Smooth muscle cell (in vitro differentiated cells): Measurements from ENCODE around the gene HRH4. TPM values are rescaled to one million over a fixed set of nuclear protein-coding genes. Genes with fewer than 3 reads are reported as not detected.

Experiments
- DNase-seq: peaks from one replicate; lab custom pipeline; 2025; ENCODE audit not compliant: unreplicated experiment; lab: John Stamatoyannopoulos, UW
- H2AFZ ChIP-seq: fragments of 200-600 bp; sonication (generic); 2 replicates; pipeline ENCODE4 v1.6.0; 2016; ENCODE audit warnings: antibody characterized with exemption, low read depth, mild to moderate bottlenecking
- H3F3A ChIP-seq: fragments of 200-600 bp; sonication (generic); 2 replicates; pipeline ENCODE4 v1.6.0; 2017; ENCODE audit warnings: antibody characterized with exemption, low read depth
- H3K27ac ChIP-seq: fragments of 200-600 bp; sonication (generic); 2 replicates; pipeline ENCODE4 v1.5.1; 2016; ENCODE audit warnings: low read depth, mild to moderate bottlenecking
- H3K27me3 ChIP-seq: fragments of 200-600 bp; sonication (generic); 2 replicates; pipeline ENCODE4 v1.6.1; 2016; ENCODE audit warnings: low read depth, mild to moderate bottlenecking
- H3K36me3 ChIP-seq: fragments of 200-600 bp; sonication (generic); 2 replicates; pipeline ENCODE4 v1.5.1; 2016; ENCODE audit warnings: low read depth
- H3K4me1 ChIP-seq: fragments of 200-600 bp; sonication (generic); 2 replicates; pipeline ENCODE4 v1.5.1; 2016; ENCODE audit warnings: low read depth
- H3K4me2 ChIP-seq: fragments of 200-600 bp; sonication (generic); 2 replicates; pipeline ENCODE4 v1.6.0; 2016; ENCODE audit warnings: mild to moderate bottlenecking
- H3K4me3 ChIP-seq: fragments of 200-600 bp; sonication (generic); 2 replicates; pipeline ENCODE4 v1.5.1; 2016; ENCODE audit warnings: mild to moderate bottlenecking
- H3K79me2 ChIP-seq: fragments of 200-600 bp; sonication (generic); 2 replicates; pipeline ENCODE4 v1.6.0; 2016; ENCODE audit warnings: low read depth, mild to moderate bottlenecking
- H3K9ac ChIP-seq: fragments of 200-600 bp; sonication (generic); 2 replicates; pipeline ENCODE4 v1.6.0; 2016; ENCODE audit warnings: low read depth
- H3K9me3 ChIP-seq: fragments of 200-600 bp; sonication (generic); replicated peaks from 2 replicates; pipeline ENCODE4 v1.5.1; 2016; ENCODE audit warnings: low read depth
- H4K20me1 ChIP-seq: fragments of 200-600 bp; sonication (generic); 2 replicates; pipeline ENCODE4 v1.6.0; 2016; ENCODE audit warnings: low read depth
- WGBS: methylation state at CpG from one replicate; pipeline ENCODE4 v1.1.7; 2016; ENCODE audit warnings: low lambda C conversion rate; 5-methylcytosine and 5-hydroxymethylcytosine counted together
- polyA plus RNA-seq: library from polyadenylated mRNA; unstranded; fragments of >200 nt; fragmentation: Nextera tagmentation; extraction: Ambion mirVana; gene quantifications from 2 replicates; pipeline ENCODE4 v1.2.1, GENCODE V29; 2016
- total RNA-seq: library from RNA; depleted of rRNA; stranded (reverse); fragments of >200 nt; gene quantifications from 2 replicates; pipeline ENCODE4 v1.2.3, GENCODE V29; 2014
- TF ChIP-seq, protein P1 (sequence below): fragments of 200-600 bp; sonication (generic); IDR thresholded peaks from 2 replicates; pipeline ENCODE4 v1.5.1; 2017; ENCODE audit warnings: borderline replicate concordance, mild to moderate bottlenecking, antibody characterized with exemption; ENCODE audit not compliant: insufficient read depth, poor library complexity, severe bottlenecking

HRH4 gene
- total and polyA plus RNA-seq, 2 experiments from 2014 or later, result not detected

DNA sequence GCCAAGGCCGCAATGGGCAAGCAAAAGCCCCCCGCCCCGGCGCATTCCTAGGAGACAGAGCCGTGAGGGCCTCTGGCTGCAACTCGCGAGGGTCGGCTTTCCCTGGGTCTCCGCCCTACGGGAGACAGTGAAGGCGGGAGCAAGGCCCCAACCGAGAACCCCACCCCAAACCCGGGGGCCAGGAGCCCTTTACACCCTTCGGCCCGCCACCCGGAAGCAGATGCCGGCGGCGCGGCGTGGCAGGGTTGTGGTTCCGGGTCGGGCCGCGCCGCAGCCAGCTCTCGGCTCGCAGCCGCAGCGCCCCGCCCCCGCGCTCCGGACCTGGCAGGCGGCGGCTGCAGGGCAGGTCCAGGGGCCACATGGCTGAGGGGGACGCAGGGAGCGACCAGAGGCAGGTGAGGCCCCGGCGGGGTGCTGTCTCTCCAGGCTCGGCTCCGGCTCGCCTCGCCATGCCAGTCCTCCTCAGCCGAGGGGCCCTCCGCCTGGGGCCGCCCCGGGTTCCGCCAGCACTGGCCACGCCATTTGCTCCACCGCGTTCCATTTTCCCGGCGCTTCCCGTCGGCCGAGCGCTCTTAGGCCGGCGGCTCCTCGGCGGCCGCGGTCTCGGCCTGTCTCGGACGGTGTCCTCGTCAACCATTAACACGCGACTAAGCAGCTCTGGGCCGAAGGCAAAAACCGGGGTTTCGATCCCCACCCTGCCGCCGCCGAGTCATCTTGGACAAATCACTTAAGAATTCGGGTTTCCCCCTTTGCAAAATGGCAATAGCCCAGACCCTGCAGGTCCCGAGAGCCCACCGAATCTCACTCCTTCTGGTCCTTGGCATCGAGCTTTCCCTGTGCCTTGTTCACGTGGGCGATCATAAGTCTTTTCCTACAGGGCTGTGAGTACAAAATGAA is 33.8 kb upstream of the HRH4 start, which contains the start of gene IMPACT:
Gene IMPACT, plus strand, starts transcription at position 273 of the 897 bp plus-strand sequence. Its CDS starts 87 bp downstream, at position 360.
- peak; percentile 61 for DNase-seq
- Histone ChIP-seq H3K27ac (peak within 1 kb of the TSS; percentile 87), H3K9me3 (no peaks in the 10 kb centered on the region), H2AFZ (peak within 1 kb of the TSS; percentile 100), H3K4me1 (peaks cover 18% of the 10 kb centered on the region), H3K4me2 (peak within 1 kb of the TSS; percentile 92), H3K4me3 (peak within 1 kb of the TSS; percentile 76), H3K79me2 (peaks cover 3% of the 10 kb centered on the region), H3K27me3 (peaks cover 26% of the 10 kb centered on the region), H3K9ac (peak within 1 kb of the TSS; percentile 82), H4K20me1 (no peaks in the 10 kb centered on the region), H3F3A (peaks cover 7% of the 10 kb centered on the region), H3K36me3 (peaks cover 9% of the 10 kb centered on the region)
- TF ChIP-seq, protein P1, sequence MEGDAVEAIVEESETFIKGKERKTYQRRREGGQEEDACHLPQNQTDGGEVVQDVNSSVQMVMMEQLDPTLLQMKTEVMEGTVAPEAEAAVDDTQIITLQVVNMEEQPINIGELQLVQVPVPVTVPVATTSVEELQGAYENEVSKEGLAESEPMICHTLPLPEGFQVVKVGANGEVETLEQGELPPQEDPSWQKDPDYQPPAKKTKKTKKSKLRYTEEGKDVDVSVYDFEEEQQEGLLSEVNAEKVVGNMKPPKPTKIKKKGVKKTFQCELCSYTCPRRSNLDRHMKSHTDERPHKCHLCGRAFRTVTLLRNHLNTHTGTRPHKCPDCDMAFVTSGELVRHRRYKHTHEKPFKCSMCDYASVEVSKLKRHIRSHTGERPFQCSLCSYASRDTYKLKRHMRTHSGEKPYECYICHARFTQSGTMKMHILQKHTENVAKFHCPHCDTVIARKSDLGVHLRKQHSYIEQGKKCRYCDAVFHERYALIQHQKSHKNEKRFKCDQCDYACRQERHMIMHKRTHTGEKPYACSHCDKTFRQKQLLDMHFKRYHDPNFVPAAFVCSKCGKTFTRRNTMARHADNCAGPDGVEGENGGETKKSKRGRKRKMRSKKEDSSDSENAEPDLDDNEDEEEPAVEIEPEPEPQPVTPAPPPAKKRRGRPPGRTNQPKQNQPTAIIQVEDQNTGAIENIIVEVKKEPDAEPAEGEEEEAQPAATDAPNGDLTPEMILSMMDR, result no peak
- WGBS, result under 1% methylated on average over 65 of the region's 82 CpGs

GRCh38 chr18:24427484-24427883 is 33.0 kb upstream of the HRH4 start:
- Histone ChIP-seq H3K27me3 (peaks cover 25% of the 10 kb centered on the region), H3K27ac (peak overlapping the region; percentile 87), H3K9me3 (no peaks in the 10 kb centered on the region), H3K4me2 (peak overlapping the region; percentile 92), H3K79me2 (peaks cover 3% of the 10 kb centered on the region), H3K4me1 (peaks cover 18% of the 10 kb centered on the region), H3K4me3 (peak overlapping the region; percentile 76), H2AFZ (peak overlapping the region; percentile 100), H4K20me1 (no peaks in the 10 kb centered on the region), H3F3A (peaks cover 7% of the 10 kb centered on the region), H3K36me3 (peaks cover 10% of the 10 kb centered on the region), H3K9ac (peak overlapping the region; percentile 82)
- no peak for DNase-seq
- TF ChIP-seq, protein P1, result no peak
- WGBS, result 24% methylated on average over 3 of the region's 3 CpGs

DNA sequence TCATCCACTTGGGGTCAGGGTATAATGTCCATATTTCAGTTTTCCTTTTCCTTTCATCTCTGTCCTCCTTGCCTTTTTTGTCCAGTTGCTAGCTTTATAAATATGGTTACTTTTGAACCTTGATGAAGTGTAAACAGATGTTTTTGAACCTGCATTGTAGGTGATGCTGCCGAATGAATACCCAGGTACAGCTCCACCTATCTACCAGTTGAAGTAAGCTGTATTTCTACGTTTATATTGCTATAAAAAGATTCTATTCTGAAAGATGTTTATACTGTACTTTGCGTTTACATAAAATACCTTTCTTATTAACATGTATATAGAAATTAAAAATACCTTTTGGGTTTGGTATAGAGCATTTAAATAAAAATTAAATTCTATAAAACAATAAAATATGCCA is 31.7 kb upstream of the HRH4 start:
- H3K4me2 ChIP-seq, result no peak overlapping the region
- TF ChIP-seq, protein P1, result no peak

More for the DNA sequence above, 31.7 kb upstream of the HRH4 start:
- Histone ChIP-seq H2AFZ (no peak overlapping the region), H3K4me1 (peaks cover 18% of the 10 kb centered on the region), H3K4me3 (no peak overlapping the region), H3K36me3 (peaks cover 14% of the 10 kb centered on the region), H3K27me3 (peaks cover 17% of the 10 kb centered on the region), H4K20me1 (no peaks in the 10 kb centered on the region), H3F3A (peaks cover 7% of the 10 kb centered on the region), H3K79me2 (peaks cover 3% of the 10 kb centered on the region), H3K9me3 (no peaks in the 10 kb centered on the region), H3K9ac (no peak overlapping the region), H3K27ac (no peak overlapping the region)
- WGBS, result 83% methylated on average over 3 of the region's 3 CpGs
- no peak for DNase-seq
